Measurements from ENCODE around the gene FGF3.
"Not testable (repeated sequence)": the region's sequence is repeated elsewhere in the genome, so short reads cannot be mapped to it uniquely, and the experiment has no call there.

Gene FGF3

GRCh38 chr11:69770540-69770939 is 48.7 kb downstream of the FGF3 start:
- DNase-seq (ENCODE audit: low read depth) = no peak

- DNase-seq (ENCODE audit: low read depth) = no peak
Observed at GRCh38 chr11:69765498-69765995, 53.7 kb downstream of the FGF3 start.

GRCh38 chr11:69764918-69765317 is 54.3 kb downstream of the FGF3 start:
- not testable (repeated sequence) for DNase-seq (ENCODE audit: low read depth)

GRCh38 chr11:69760319-69760718 is 58.9 kb downstream of the FGF3 start:
- no peak for DNase-seq (ENCODE audit: low read depth)

Measured in activated T-cell treated with anti-CD3 and anti-CD28 coated beads for 24 hours (primary cell).